Vagina (tissue), 2 donors: ENCODE measurements around the gene DAB1.

Source experiments
- POLR2A ChIP-seq, 2 donors: fragments of 450-650 bp; IDR thresholded peaks; one replicate each; pipeline ENCODE4 v1.6.1; 2017; ENCODE audit warnings: antibody characterized with exemption in 2 of 2, mild to moderate bottlenecking in 2 of 2, moderate library complexity in 2 of 2
- POLR2AphosphoS5 ChIP-seq, 2 donors: sonication (generic); formaldehyde crosslinking; IDR thresholded peaks; one replicate each; pipeline ENCODE4 v1.9.0; 2017; ENCODE audit warnings: antibody characterized with exemption in 2 of 2, mild to moderate bottlenecking in 2 of 2, low read depth in 1 of 2; ENCODE audit not compliant: insufficient read depth in 1 of 2

GRCh38 chr1:57093122-57093521 lies 330.7 kb downstream of the DAB1 start:
- no peak for TF ChIP-seq POLR2AphosphoS5 (IDR thresholded peaks at IDR 0.05; ENCODE audit: insufficient read depth in 1 of 2, low read depth in 1 of 2)
- no peak for TF ChIP-seq POLR2A (IDR thresholded peaks at IDR 0.05)
